Neural progenitor cell (in vitro differentiated cells): ENCODE measurements around the gene UBXN6.

Experiments
- EZH2phosphoT487 ChIP-seq: fragments of 200-600 bp; sonication (generic); IDR thresholded peaks from 2 replicates; pipeline ENCODE4 v1.6.1; 2017; ENCODE audit warnings: antibody characterized with exemption
- TF ChIP-seq, protein P1 (sequence below): fragments of 200-600 bp; sonication (generic); IDR thresholded peaks from 2 replicates; pipeline ENCODE4 v1.5.1; 2017; ENCODE audit warnings: antibody characterized with exemption, mild to moderate bottlenecking

DNA sequence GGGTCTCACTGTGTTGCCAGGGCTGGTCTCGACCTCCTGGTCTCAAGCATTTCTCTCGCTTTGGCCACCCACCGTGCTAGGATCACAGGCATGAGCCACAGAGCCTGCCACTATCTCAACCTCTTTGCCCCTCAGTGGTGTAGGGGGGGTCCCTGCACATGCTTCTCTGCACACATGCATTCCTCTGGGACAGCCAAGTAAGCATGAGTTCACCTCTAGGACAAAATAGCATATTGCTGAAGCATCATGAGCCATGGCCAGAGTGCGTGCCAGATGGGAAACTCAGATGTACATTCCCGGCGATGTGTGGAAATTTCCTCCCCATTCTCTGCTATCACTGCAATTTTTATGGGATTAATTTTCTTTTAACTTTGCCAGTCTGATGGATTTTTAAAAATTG, 32.1 kb downstream of the UBXN6 start:
- TF ChIP-seq, protein P1, sequence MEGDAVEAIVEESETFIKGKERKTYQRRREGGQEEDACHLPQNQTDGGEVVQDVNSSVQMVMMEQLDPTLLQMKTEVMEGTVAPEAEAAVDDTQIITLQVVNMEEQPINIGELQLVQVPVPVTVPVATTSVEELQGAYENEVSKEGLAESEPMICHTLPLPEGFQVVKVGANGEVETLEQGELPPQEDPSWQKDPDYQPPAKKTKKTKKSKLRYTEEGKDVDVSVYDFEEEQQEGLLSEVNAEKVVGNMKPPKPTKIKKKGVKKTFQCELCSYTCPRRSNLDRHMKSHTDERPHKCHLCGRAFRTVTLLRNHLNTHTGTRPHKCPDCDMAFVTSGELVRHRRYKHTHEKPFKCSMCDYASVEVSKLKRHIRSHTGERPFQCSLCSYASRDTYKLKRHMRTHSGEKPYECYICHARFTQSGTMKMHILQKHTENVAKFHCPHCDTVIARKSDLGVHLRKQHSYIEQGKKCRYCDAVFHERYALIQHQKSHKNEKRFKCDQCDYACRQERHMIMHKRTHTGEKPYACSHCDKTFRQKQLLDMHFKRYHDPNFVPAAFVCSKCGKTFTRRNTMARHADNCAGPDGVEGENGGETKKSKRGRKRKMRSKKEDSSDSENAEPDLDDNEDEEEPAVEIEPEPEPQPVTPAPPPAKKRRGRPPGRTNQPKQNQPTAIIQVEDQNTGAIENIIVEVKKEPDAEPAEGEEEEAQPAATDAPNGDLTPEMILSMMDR: no peak
- no peak for TF ChIP-seq EZH2phosphoT487
